ENCODE data around the gene NOTCH1. TPM values are rescaled to one million over a fixed set of nuclear protein-coding genes. Genes with fewer than 3 reads are reported as not detected.

Gene NOTCH1
- total RNA-seq, 1 experiment from 2014 or later: 17.7 TPM

DNA sequence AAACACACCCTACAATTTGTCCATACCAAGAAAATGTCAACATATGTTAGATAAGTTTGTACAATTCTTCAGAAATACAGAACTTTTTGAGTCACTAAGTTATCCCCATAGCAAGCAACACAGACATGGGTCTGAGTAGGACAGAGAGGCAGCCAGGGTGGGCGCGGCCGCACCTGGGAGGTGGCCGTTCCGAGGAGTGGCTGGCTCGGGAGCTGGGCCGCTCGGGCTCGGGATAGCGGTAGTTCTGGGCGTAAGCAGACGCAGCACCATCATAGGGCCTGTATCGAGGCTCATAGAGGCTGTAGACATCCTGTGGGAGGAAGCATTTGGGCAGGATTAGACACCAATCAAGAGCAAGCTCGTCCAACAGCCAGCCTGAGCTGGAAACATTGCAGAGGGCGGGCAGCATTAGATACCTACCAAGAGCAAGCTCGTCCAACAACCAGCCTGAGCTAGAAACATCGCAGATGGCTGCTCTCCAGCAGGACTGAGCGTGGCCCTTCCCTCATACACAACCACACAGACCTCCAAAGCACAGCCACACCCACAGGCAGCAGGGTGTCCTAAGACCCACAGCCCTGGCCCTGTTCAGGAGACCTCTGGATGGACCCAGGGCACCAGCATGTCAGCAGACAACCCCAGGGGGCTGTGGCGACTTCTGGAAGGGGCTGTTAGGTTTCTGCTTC lies 73.9 kb downstream of the NOTCH1 start:
- peaks cover 37% of the 10 kb centered on the region for H3K36me3 Mint-ChIP-seq (ENCODE audit: insufficient read depth, unreplicated experiment)
- no peaks in the 10 kb centered on the region for H3K4me1 Mint-ChIP-seq (ENCODE audit: low read depth, unreplicated experiment)
- no peaks in the 10 kb centered on the region for H3K9me3 Mint-ChIP-seq (ENCODE audit: low read depth, unreplicated experiment)
- no peaks in the 10 kb centered on the region for H3K27me3 Mint-ChIP-seq (ENCODE audit: unreplicated experiment)
- BruUV-seq (replicated peaks): no TSS peak
- no peak overlapping the region for H3K27ac Mint-ChIP-seq (ENCODE audit: unreplicated experiment)
- no peak overlapping the region for H3K4me3 Mint-ChIP-seq (ENCODE audit: low read depth, unreplicated experiment)
- no peak for DNase-seq
- CTCF ChIA-PET: interaction anchor here (0.6 kb wide), 1 partner anchor 342 kb away, joined by 3 read pairs; no protein-coding TSS in a partner anchor
- TF ChIP-seq, protein P1, sequence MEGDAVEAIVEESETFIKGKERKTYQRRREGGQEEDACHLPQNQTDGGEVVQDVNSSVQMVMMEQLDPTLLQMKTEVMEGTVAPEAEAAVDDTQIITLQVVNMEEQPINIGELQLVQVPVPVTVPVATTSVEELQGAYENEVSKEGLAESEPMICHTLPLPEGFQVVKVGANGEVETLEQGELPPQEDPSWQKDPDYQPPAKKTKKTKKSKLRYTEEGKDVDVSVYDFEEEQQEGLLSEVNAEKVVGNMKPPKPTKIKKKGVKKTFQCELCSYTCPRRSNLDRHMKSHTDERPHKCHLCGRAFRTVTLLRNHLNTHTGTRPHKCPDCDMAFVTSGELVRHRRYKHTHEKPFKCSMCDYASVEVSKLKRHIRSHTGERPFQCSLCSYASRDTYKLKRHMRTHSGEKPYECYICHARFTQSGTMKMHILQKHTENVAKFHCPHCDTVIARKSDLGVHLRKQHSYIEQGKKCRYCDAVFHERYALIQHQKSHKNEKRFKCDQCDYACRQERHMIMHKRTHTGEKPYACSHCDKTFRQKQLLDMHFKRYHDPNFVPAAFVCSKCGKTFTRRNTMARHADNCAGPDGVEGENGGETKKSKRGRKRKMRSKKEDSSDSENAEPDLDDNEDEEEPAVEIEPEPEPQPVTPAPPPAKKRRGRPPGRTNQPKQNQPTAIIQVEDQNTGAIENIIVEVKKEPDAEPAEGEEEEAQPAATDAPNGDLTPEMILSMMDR (IDR thresholded peaks at IDR 0.05; ENCODE audit: unreplicated experiment): no peak
- intact Hi-C loops (cut with micrococcal nuclease; ENCODE audit: unreplicated experiment): no loop called here

DNA sequence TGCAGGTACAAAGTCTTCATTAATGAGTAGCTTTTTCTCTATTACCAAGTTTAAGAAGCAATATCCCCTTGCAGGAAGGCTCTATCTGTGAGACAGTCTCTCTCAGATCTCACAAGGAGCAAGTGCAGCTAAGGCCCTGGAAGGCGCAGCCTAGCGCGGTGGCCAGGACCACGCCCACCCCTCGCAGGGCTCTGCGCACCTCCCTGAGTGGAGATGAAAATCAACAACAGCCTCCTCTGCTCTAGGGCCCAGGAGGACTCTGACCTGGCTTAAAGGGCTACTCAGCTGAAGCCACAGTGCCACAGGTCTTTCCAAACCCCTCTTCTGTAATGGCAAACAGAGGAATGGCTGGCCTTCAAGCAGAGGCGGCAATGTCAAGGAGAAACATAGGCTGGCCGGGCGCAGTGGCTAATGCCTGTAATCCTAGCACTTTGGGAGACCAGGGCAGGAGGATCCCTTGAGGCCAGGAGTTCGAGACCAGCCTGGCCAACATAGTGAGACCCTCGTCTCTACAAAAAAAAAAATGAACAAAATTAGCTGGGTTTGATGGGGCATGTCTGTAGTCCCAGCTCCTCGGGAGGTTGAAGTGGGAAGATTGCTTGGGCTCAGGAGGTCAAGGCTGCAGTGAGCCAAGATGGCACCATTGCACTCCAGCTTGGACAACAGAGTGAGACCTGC lies 74.9 kb downstream of the NOTCH1 start:
- H3K4me3 Mint-ChIP-seq (ENCODE audit: low read depth, unreplicated experiment): no peak overlapping the region
- CTCF ChIA-PET: no interaction called here
- H3K27me3 Mint-ChIP-seq (ENCODE audit: unreplicated experiment): no peaks in the 10 kb centered on the region
- intact Hi-C loops (cut with micrococcal nuclease; ENCODE audit: unreplicated experiment): no loop called here
- peaks cover 37% of the 10 kb centered on the region for H3K36me3 Mint-ChIP-seq (ENCODE audit: insufficient read depth, unreplicated experiment)
- no peak overlapping the region for H3K27ac Mint-ChIP-seq (ENCODE audit: unreplicated experiment)
- TF ChIP-seq, protein P1 (IDR thresholded peaks at IDR 0.05; ENCODE audit: unreplicated experiment): no peak
- no peak for DNase-seq
- no peaks in the 10 kb centered on the region for H3K9me3 Mint-ChIP-seq (ENCODE audit: low read depth, unreplicated experiment)
- BruUV-seq (replicated peaks): no TSS peak
- H3K4me1 Mint-ChIP-seq (ENCODE audit: low read depth, unreplicated experiment): no peaks in the 10 kb centered on the region

GRCh38 chr9:136470356-136470755 lies 75.5 kb downstream of the NOTCH1 start:
- Mint-ChIP-seq H3K27ac (ENCODE audit: unreplicated experiment) (no peak overlapping the region), H3K4me1 (ENCODE audit: low read depth, unreplicated experiment) (no peaks in the 10 kb centered on the region), H3K9me3 (ENCODE audit: low read depth, unreplicated experiment) (no peaks in the 10 kb centered on the region), H3K27me3 (ENCODE audit: unreplicated experiment) (no peaks in the 10 kb centered on the region), H3K36me3 (ENCODE audit: insufficient read depth, unreplicated experiment) (peaks cover 34% of the 10 kb centered on the region), H3K4me3 (ENCODE audit: low read depth, unreplicated experiment) (no peak overlapping the region)
- no TSS peak for BruUV-seq (replicated peaks)
- CTCF ChIA-PET: no interaction called here
- no peak for DNase-seq
- TF ChIP-seq, protein P1 (IDR thresholded peaks at IDR 0.05; ENCODE audit: unreplicated experiment): no peak
- intact Hi-C loops (cut with micrococcal nuclease; ENCODE audit: unreplicated experiment): no loop called here

DNA sequence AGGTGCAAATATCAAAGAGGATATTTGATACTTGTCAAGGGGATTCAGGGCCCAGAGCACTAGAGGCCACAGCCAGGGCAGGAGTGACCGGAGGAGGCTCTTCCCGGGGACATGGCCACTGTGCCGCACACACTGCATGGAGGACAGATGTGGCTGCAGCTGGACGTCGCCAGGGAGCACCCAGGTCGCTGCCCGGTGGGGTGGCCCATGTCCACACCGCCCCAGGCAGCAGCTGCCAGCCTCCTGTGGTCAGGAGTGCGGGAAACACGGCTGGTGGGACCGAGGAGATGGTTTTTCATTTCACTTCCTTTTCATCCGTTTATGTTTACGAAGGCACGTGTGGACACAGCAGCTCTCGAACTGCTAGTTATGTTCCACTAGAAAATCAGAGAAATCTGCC lies 78.1 kb downstream of the NOTCH1 start:
- Mint-ChIP-seq H3K36me3 (ENCODE audit: insufficient read depth, unreplicated experiment) (peaks cover 36% of the 10 kb centered on the region), H3K27ac (ENCODE audit: unreplicated experiment) (no peak overlapping the region), H3K9me3 (ENCODE audit: low read depth, unreplicated experiment) (no peaks in the 10 kb centered on the region), H3K4me3 (ENCODE audit: low read depth, unreplicated experiment) (no peak overlapping the region), H3K27me3 (ENCODE audit: unreplicated experiment) (no peaks in the 10 kb centered on the region), H3K4me1 (ENCODE audit: low read depth, unreplicated experiment) (no peaks in the 10 kb centered on the region)
- intact Hi-C loops (cut with micrococcal nuclease; ENCODE audit: unreplicated experiment): no loop called here
- TF ChIP-seq, protein P1 (IDR thresholded peaks at IDR 0.05; ENCODE audit: unreplicated experiment): no peak
- DNase-seq: no peak
- BruUV-seq (replicated peaks): no TSS peak
- CTCF ChIA-PET: no interaction called here
